SKM-1 treated with dmso at 0.1 percent for 144 hours (cell line): ENCODE measurements around the gene PCSK2.

Source experiments
- DNase-seq: peaks from one replicate; lab custom pipeline; 2025; ENCODE audit not compliant: unreplicated experiment; lab: John Stamatoyannopoulos, UW

PCSK2 gene

GRCh38 chr20:17529586-17529985, 302.7 kb downstream of the PCSK2 start:
- no peak for DNase-seq

DNA sequence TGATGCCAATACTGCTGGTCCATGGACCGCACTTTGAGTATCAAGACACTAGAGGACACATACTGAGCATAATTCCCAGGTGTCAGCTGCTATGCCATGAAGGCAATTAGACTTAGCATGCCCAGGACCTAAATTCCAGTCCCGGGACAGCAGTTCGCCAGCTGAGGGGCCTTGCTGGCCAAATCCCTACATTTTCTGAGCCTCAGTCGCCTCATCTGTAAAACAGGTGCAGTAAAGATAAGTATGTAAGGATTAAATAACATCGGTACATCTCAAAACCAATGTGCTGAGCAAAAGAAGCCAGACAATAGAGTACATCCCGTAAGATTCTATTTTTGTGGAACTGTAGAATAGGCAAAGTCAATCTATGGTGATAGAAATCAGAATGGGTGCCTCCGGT, 303.3 kb downstream of the PCSK2 start:
- no peak for DNase-seq

DNA sequence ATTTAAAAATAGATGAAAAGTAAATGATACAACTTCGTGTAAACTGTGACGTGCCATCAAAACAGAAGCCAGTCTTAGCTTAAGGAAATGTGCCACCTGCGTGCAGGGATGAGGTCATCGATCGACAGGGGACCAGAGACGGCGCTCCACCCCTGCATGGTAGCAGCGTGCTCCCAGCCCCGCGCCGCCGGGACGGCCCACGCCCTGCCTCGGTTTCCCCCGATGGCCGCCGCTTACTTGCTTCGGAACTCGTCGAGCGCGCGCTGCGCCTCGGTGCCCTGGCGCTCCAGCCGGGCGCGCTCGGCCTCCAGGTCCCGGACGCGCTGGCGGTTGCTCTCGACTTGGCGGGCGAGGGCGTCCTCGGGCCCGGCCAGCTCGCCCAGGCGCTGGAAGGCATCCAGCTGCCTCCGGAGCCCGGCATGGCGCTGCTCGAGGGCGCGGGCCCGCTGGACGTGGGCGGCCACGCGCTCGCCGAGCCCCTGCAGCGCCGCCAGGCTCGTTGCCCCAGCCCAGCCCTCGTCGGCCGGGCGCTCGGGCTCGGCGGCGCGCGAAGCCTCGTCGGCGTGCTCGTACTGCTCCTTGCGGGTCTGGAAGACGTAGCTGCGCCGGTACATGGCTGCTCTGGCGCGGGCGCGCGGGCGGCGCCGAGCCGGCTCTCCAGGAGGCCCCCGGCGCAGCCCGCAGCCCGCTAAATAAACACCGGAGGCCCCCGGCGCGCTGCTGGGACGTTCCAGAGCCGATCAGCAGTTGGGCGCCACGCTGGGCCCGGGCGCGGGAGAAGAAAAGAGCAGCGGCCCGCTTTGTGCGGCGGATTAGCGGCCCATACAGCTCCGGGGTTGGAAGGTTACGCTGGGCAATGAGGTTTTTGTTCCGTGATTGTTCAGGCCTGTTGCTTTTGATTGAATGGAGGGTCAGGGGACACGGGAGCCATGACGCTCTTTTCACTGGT, 304.1 kb downstream of the PCSK2 start, which contains the start of gene BFSP1:
Gene BFSP1 (minus strand): TSS at position 664 of the 949 bp plus-strand sequence. CDS start 50 bp downstream, at position 614.
- peak; percentile 10 for DNase-seq

GRCh38 chr20:17531665-17532025, 304.8 kb downstream of the PCSK2 start:
- DNase-seq, result no peak

DNA sequence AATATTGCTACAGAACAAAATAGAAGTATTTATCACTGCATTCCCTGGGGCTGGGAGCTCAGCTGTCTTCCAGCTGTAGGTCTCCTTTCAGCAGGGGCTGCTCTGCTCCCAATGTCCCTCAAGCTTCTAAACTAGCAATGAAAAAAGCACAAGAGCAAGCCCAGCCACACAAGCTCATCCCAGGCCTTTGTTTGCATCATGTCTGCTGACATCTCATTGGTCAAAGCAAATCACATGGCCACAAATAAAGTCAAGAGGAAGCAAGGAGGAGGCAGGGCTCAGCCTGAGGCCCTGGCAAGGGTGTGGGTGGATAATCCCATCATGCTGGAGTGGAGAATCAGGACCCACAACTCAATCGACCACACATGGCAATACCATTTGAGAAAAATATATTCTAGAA, 306.6 kb downstream of the PCSK2 start:
- peak; percentile 15 for DNase-seq

DNA sequence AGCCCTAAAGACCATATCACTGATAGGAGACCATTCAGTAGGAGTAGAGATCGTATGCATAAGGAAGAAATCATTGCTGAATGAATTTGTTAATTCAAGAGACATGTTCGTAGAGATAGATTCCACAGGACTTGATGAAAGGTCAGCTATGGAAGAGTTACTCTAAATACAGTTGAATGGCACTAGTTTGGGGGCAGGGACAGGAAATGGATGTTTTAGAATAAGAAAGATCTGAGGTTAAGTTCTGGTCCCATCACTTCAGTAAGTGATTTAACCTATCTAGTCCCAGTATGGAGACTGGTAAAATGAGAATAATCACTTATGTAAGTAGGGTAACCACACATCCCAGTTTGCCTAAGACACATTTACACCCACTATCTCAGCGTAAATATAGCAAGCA, 307.2 kb downstream of the PCSK2 start:
- DNase-seq, result no peak
